A549 (cell line): ENCODE measurements around the gene TNFRSF1B. TPM values are rescaled to one million over a fixed set of nuclear protein-coding genes. Genes with fewer than 3 reads are reported as not detected.
A peak's percentile ranks its signal among the peaks of the same experiment; 100 is the strongest.
"Not testable (repeated sequence)": the region's sequence is repeated elsewhere in the genome, so short reads cannot be mapped to it uniquely, and the experiment has no call there.

Experiments
- ATAC-seq, 2 experiments: fragments of 200-7000 bp in 1 of 2; fragments of >200 bp in 1 of 2; cut with Nextera tagmentation in 1 of 2; cut with Tn5 transposase in 1 of 2; 3 replicates each; pipeline versions ENCODE4 v1.8.0 to v1.9.1; 2018 to 2020; ENCODE audit warnings: mild to moderate bottlenecking in 1 of 2, moderate library complexity in 1 of 2
- CTCF ChIA-PET: fragments of 300-600 bp; sonication (Branson Sonifier 250); formaldehyde crosslinking; extraction: SDS; loops from one replicate; lab custom pipeline; 2021; ENCODE audit warnings: antibody characterized with exemption, inconsistent platforms; lab: Yijun Ruan, JAX
- POLR2A ChIA-PET: fragments of 350-600 bp; formaldehyde crosslinking; extraction: SDS; loops from one replicate; lab custom pipeline; 2021; ENCODE audit warnings: antibody characterized with exemption, inconsistent platforms; lab: Yijun Ruan, JAX
- DNase-seq, 2 experiments: peaks; one replicate each; pipeline versions ENCODE4 v3.0.0 to v3.0.0-alpha.2; 2011 to 2016; ENCODE audit warnings: low read depth in 1 of 2, low spot score in 1 of 2
- FAIRE-seq: peaks from 2 replicates; lab custom pipeline; 2011; peaks lifted over from hg19 to GRCh38; lab: Jason Lieb, UNC
- H3K27ac ChIP-seq, 2 experiments: fragments of >200 bp; sonication (Bioruptor Twin); formaldehyde crosslinking; 3 replicates each; pipeline ENCODE4 v1.5.1; 2016 to 2017
- H3K4me1 ChIP-seq: fragments of >200 bp; sonication (Bioruptor Twin); formaldehyde crosslinking; 3 replicates; pipeline ENCODE4 v1.6.1; 2016
- H3K4me2 ChIP-seq: fragments of >200 bp; sonication (Bioruptor Twin); formaldehyde crosslinking; 3 replicates; pipeline ENCODE4 v1.6.1; 2016
- H3K4me3 ChIP-seq: fragments of >200 bp; sonication (Bioruptor Twin); formaldehyde crosslinking; 3 replicates; pipeline ENCODE4 v1.5.1; 2016
- H3K9me3 ChIP-seq: fragments of >200 bp; sonication (Bioruptor Twin); formaldehyde crosslinking; 3 replicates; pipeline ENCODE4 v1.6.1; 2016
- CHD2 ChIP-seq: fragments of 150-350 bp; IDR thresholded peaks from 2 replicates; pipeline ENCODE4 v1.6.1; 2014; ENCODE audit warnings: low read length; ENCODE audit not compliant: partially characterized antibody
- CHD4 ChIP-seq: fragments of 200-600 bp; sonication (generic); IDR thresholded peaks from 2 replicates; pipeline ENCODE4 v1.6.1; 2016; ENCODE audit warnings: antibody characterized with exemption, mild to moderate bottlenecking, borderline replicate concordance
- EHF ChIP-seq: fragments of 250-450 bp; sonication (Bioruptor Pico); IDR thresholded peaks from 2 replicates; pipeline ENCODE4 v1.5.0; 2020; ENCODE audit warnings: mild to moderate bottlenecking
- EP300 ChIP-seq, 2 experiments: fragments of >200 bp; sonication (Bioruptor Twin); formaldehyde crosslinking; IDR thresholded peaks; 2 replicates in 1 of 2; 3 replicates in 1 of 2; pipeline ENCODE4 v1.6.1; 2016 to 2017
- ESRRA ChIP-seq: fragments of 150-350 bp; IDR thresholded peaks from 2 replicates; pipeline ENCODE4 v1.6.1; 2014; ENCODE audit warnings: mild to moderate bottlenecking, low read length, borderline replicate concordance
- FOSL2 ChIP-seq, 2 experiments: fragments of 450-650 bp in 1 of 2; fragments of >200 bp in 1 of 2; sonication (Bioruptor Twin) in 1 of 2; formaldehyde crosslinking; IDR thresholded peaks; 2 replicates each; pipeline versions ENCODE4 v1.5.0 to v1.6.1; 2016 to 2020; ENCODE audit warnings: mild to moderate bottlenecking in 1 of 2, moderate library complexity in 1 of 2
- KDM5A ChIP-seq: fragments of 200-600 bp; sonication (generic); IDR thresholded peaks from 2 replicates; pipeline ENCODE4 v1.6.1; 2016; ENCODE audit warnings: antibody characterized with exemption, mild to moderate bottlenecking
- NPAS2 ChIP-seq: fragments of 250-450 bp; sonication (Bioruptor Pico); IDR thresholded peaks from 2 replicates; pipeline ENCODE4 v1.8.0; 2022; ENCODE audit warnings: mild to moderate bottlenecking, moderate library complexity, borderline replicate concordance
- PHF8 ChIP-seq: fragments of 200-600 bp; sonication (generic); IDR thresholded peaks from 2 replicates; pipeline ENCODE4 v1.6.1; 2016; ENCODE audit warnings: low read depth, mild to moderate bottlenecking, antibody characterized with exemption, moderate library complexity, borderline replicate concordance
- POLR2AphosphoS2 ChIP-seq: conservative IDR thresholded peaks from 2 replicates; pipeline ENCODE4 v1.6.1; 2012; ENCODE audit warnings: low read length, improper control_type of control experiment, inconsistent platforms
- RFX5 ChIP-seq: fragments of 450-650 bp; IDR thresholded peaks from 2 replicates; pipeline ENCODE4 v1.7.1; 2014; ENCODE audit warnings: antibody characterized with exemption, mild to moderate bottlenecking, moderate library complexity
- TFCP2L1 ChIP-seq: fragments of 250-450 bp; sonication (Bioruptor Pico); IDR thresholded peaks from 2 replicates; pipeline ENCODE4 v1.5.0; 2021; ENCODE audit warnings: mild to moderate bottlenecking
- ZFP36 ChIP-seq: fragments of 450-650 bp; IDR thresholded peaks from 2 replicates; pipeline ENCODE4 v1.6.1; 2014; ENCODE audit warnings: borderline replicate concordance; ENCODE audit not compliant: partially characterized antibody
- ZSCAN20 ChIP-seq: fragments of 250-450 bp; sonication (Bioruptor Pico); IDR thresholded peaks from 2 replicates; pipeline ENCODE4 v1.8.0; 2022; ENCODE audit warnings: mild to moderate bottlenecking, moderate library complexity
- WGBS: methylation state at CpG from one replicate; pipeline ENCODE4 v1.1.6; 2017; ENCODE audit errors: missing lambda C conversion rate; 5-methylcytosine and 5-hydroxymethylcytosine counted together
- polyA plus RNA-seq, 4 experiments: library from polyadenylated mRNA; depleted of rRNA in 3 of 4; stranded (reverse); fragments of >200 nt; fragmentation: RNase III in 1 of 4; extraction: RNeasy Plus Mini Kit Qiagen cat#74134 plus additional on column Dnase treatment in 1 of 4; gene quantifications; 2 replicates in 3 of 4; 3 replicates in 1 of 4; pipeline ENCODE4 v1.2.3, GENCODE V29; 2011 to 2017
- TF ChIP-seq, protein P1 (sequence below): IDR thresholded peaks from 2 replicates; pipeline ENCODE4 v1.6.1; 2012; ENCODE audit warnings: low read depth, borderline replicate concordance
- TF ChIP-seq, protein P2 (sequence below): fragments of >200 bp; sonication (Bioruptor Twin); formaldehyde crosslinking; IDR thresholded peaks from 3 replicates; pipeline ENCODE4 v1.6.1; 2016
- TF ChIP-seq, protein P3 (sequence below): IDR thresholded peaks from 2 replicates; pipeline ENCODE4 v1.6.1; 2012
- TF ChIP-seq, protein P4 (sequence below): IDR thresholded peaks from 2 replicates; pipeline ENCODE4 v1.6.1; 2012
- TF ChIP-seq, protein P5 (sequence below): fragments of 200-600 bp; sonication (generic); IDR thresholded peaks from 2 replicates; pipeline ENCODE4 v1.6.1; 2016; ENCODE audit warnings: antibody characterized with exemption, mild to moderate bottlenecking, moderate library complexity

TNFRSF1B gene
- polyA plus RNA-seq, 2 of the 4 experiments (the other 2 are of a cell fraction): 0.05 to 0.06 TPM

DNA sequence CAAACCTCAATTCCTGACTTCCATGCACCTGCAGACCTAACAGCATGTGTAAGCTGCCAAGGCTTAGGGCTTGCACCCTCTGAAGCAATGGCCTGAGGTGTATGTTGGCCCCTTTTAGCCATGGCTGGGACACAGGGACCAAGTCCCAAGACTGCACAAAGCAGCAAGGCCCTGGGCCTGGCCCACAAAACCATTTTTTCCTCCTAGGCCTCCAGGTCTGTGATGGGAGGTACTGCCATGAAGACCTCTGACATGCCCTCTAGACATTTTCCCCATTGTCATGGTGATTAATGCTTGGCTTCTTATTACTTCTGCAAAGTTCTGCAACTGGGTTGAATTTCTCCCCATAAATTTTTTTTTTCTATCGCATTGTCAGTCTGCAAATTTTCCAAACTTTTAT, 55.9 kb downstream of the TNFRSF1B start:
- peak; percentile 87 for TF ChIP-seq ZFP36
- H3K4me3 ChIP-seq, DNase-seq, H3K9me3 ChIP-seq, POLR2A ChIA-PET, H3K4me2 ChIP-seq, H3K4me1 ChIP-seq, H3K27ac ChIP-seq, ATAC-seq, FAIRE-seq: not testable (repeated sequence)
- CTCF ChIA-PET: interaction anchor here (0.6 to 1.2 kb wide), 2 partner anchors 54 to 98 kb away, joined by 3 to 4 read pairs; no protein-coding TSS in a partner anchor
- WGBS: 94% methylated on average over 1 of the region's 1 CpG

DNA sequence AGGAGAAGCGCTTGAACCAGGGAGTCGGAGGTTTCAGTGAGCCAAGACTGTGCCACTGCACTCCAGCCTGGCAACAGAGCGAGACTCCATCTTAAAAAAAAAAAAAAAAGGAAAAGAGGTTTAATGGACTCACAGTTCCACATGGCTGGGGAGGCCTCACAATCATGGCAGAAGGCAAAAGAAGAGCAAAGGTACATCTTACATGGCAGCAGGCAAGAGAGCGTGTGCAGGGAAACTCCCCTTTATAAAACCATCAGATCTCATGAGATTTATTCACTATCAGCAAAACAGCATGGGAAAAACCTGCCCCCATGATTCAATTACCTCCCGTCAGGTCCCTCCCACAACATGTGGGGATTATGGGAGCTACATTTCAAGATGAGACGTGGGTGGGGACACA, 57.3 kb downstream of the TNFRSF1B start:
- ATAC-seq, H3K4me3 ChIP-seq, H3K4me2 ChIP-seq, H3K9me3 ChIP-seq, FAIRE-seq, POLR2A ChIA-PET, H3K27ac ChIP-seq, DNase-seq, H3K4me1 ChIP-seq: not testable (repeated sequence)
- CTCF ChIA-PET: interaction anchor here (1.1 to 1.4 kb wide), 2 partner anchors 16 to 99 kb away, joined by 3 read pairs; no protein-coding TSS in a partner anchor
- 50% methylated on average over 5 of the region's 6 CpGs for WGBS

DNA sequence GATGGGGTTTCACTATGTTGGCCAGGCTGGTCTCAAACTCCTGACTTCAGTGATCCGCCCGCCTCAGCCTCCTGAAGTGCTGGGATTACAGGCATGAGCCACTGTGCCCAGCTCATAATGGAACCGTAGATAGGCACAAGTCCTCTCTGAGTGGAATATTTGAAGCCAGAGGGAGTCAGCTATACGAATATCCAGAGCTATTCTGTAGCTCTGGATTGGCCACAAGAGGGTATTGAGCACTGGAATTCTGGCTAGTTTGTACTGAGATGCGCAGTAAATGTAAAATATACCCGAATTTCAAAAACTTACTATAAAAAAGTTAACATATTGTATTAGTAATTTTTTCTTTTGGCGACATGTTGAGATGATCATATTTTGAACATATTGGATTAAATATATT, 62.2 kb downstream of the TNFRSF1B start:
- no peak overlapping the region for H3K27ac ChIP-seq
- TF ChIP-seq, protein P1, sequence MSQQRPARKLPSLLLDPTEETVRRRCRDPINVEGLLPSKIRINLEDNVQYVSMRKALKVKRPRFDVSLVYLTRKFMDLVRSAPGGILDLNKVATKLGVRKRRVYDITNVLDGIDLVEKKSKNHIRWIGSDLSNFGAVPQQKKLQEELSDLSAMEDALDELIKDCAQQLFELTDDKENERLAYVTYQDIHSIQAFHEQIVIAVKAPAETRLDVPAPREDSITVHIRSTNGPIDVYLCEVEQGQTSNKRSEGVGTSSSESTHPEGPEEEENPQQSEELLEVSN: no peak
- TF ChIP-seq RFX5: no peak
- TF ChIP-seq CHD4: no peak
- TF ChIP-seq, protein P2, sequence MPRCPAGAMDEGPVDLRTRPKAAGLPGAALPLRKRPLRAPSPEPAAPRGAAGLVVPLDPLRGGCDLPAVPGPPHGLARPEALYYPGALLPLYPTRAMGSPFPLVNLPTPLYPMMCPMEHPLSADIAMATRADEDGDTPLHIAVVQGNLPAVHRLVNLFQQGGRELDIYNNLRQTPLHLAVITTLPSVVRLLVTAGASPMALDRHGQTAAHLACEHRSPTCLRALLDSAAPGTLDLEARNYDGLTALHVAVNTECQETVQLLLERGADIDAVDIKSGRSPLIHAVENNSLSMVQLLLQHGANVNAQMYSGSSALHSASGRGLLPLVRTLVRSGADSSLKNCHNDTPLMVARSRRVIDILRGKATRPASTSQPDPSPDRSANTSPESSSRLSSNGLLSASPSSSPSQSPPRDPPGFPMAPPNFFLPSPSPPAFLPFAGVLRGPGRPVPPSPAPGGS: no peak
- no peak for TF ChIP-seq EHF
- no peak for TF ChIP-seq NPAS2 (CRISPR knock-in tag)
- TF ChIP-seq PHF8: no peak
- TF ChIP-seq KDM5A: no peak
- no peak for TF ChIP-seq ZSCAN20 (CRISPR knock-in tag)
- TF ChIP-seq, protein P3, sequence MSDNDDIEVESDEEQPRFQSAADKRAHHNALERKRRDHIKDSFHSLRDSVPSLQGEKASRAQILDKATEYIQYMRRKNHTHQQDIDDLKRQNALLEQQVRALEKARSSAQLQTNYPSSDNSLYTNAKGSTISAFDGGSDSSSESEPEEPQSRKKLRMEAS: no peak
- TF ChIP-seq, protein P4, sequence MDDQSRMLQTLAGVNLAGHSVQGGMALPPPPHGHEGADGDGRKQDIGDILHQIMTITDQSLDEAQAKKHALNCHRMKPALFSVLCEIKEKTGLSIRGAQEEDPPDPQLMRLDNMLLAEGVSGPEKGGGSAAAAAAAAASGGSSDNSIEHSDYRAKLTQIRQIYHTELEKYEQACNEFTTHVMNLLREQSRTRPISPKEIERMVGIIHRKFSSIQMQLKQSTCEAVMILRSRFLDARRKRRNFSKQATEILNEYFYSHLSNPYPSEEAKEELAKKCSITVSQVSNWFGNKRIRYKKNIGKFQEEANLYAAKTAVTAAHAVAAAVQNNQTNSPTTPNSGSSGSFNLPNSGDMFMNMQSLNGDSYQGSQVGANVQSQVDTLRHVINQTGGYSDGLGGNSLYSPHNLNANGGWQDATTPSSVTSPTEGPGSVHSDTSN: no peak
- no peak for TF ChIP-seq ESRRA
- TF ChIP-seq, protein P5, sequence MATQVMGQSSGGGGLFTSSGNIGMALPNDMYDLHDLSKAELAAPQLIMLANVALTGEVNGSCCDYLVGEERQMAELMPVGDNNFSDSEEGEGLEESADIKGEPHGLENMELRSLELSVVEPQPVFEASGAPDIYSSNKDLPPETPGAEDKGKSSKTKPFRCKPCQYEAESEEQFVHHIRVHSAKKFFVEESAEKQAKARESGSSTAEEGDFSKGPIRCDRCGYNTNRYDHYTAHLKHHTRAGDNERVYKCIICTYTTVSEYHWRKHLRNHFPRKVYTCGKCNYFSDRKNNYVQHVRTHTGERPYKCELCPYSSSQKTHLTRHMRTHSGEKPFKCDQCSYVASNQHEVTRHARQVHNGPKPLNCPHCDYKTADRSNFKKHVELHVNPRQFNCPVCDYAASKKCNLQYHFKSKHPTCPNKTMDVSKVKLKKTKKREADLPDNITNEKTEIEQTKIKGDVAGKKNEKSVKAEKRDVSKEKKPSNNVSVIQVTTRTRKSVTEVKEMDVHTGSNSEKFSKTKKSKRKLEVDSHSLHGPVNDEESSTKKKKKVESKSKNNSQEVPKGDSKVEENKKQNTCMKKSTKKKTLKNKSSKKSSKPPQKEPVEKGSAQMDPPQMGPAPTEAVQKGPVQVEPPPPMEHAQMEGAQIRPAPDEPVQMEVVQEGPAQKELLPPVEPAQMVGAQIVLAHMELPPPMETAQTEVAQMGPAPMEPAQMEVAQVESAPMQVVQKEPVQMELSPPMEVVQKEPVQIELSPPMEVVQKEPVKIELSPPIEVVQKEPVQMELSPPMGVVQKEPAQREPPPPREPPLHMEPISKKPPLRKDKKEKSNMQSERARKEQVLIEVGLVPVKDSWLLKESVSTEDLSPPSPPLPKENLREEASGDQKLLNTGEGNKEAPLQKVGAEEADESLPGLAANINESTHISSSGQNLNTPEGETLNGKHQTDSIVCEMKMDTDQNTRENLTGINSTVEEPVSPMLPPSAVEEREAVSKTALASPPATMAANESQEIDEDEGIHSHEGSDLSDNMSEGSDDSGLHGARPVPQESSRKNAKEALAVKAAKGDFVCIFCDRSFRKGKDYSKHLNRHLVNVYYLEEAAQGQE: no peak
- TF ChIP-seq CHD2: no peak
- TF ChIP-seq POLR2AphosphoS2: no peak
- no peak for TF ChIP-seq FOSL2 (IDR thresholded peaks at IDR 0.05)
- TF ChIP-seq FOSL2 (CRISPR knock-in tag; IDR thresholded peaks at IDR 0.05): no peak
- no peak for TF ChIP-seq EP300 (IDR thresholded peaks at IDR 0.05)
- no peak for TF ChIP-seq TFCP2L1 (CRISPR knock-in tag)
- FAIRE-seq: no peak
- no peak overlapping the region; the same call in 2 of the 3 replicates for H3K4me2 ChIP-seq
- no peak for ATAC-seq
- POLR2A ChIA-PET: no interaction called here
- no peaks in the 10 kb centered on the region for H3K9me3 ChIP-seq
- H3K4me1 ChIP-seq: peaks cover 10% of the 10 kb centered on the region
- WGBS: 63% methylated on average over 7 of the region's 7 CpGs
- CTCF ChIA-PET: interaction anchor here (0.7 to 2.5 kb wide), 6 partner anchors 9 to 430 kb away, joined by 3 to 10 read pairs (median 4); no protein-coding TSS in a partner anchor
- no peak overlapping the region for H3K4me3 ChIP-seq
- no peak for DNase-seq
